ENCODE measurements around the gene IZUMO1. TPM values are rescaled to one million over a fixed set of nuclear protein-coding genes. Genes with fewer than 3 reads are reported as not detected.

Gene IZUMO1
- total and polyA plus RNA-seq, 9 of the 15 experiments (the other 6 are each of a cell fraction or from before 2014, with no cell fraction given), result 0.14 to 2.1 (median 0.73) TPM

- 0 out of 2 replicates have a peak, but pooled peaks have one; percentile 44 for TF ChIP-seq HMGXB4 (CRISPR knock-in tag; IDR thresholded peaks at IDR 0.05)
- TF ChIP-seq BCOR (IDR thresholded peaks at IDR 0.05), result no peak
- no peak for TF ChIP-seq ZFP36 (IDR thresholded peaks at IDR 0.05; ENCODE audit: low read depth, low read length, partially characterized antibody)
- no peak for TF ChIP-seq ZNF609 (CRISPR knock-in tag; IDR thresholded peaks at IDR 0.05; ENCODE audit: borderline replicate concordance)
- TF ChIP-seq RERE (CRISPR knock-in tag; IDR thresholded peaks at IDR 0.05; ENCODE audit: borderline replicate concordance), result no peak
- TF ChIP-seq ZNF395 (CRISPR knock-in tag; IDR thresholded peaks at IDR 0.05), result 0 out of 2 replicates have a peak, but pooled peaks have one; percentile 28
- peak; percentile 74; the same call in 1 of the 2 replicates for TF ChIP-seq ZNF76 (CRISPR knock-in tag; IDR thresholded peaks at IDR 0.05; ENCODE audit: borderline replicate concordance)
- no peak for TF ChIP-seq NFYB (IDR thresholded peaks at IDR 0.05; ENCODE audit: extremely low read depth, insufficient read length)
- no peak for TF ChIP-seq ZNF655 (CRISPR knock-in tag; IDR thresholded peaks at IDR 0.05)
- no peak for TF ChIP-seq MTA2 (IDR thresholded peaks at IDR 0.05; ENCODE audit: low read depth)
These were observed 7.9 kb downstream of the IZUMO1 start (continued) for GRCh38 chr19:48738557-48739403.
